Urothelium cell line (cell line): ENCODE measurements around the gene EVI5.
"Not testable (repeated sequence)": the region's sequence is repeated elsewhere in the genome, so short reads cannot be mapped to it uniquely, and the experiment has no call there.

Experiments
- DNase-seq: peaks from one replicate; pipeline ENCODE4 v3.0.0; 2011; ENCODE audit warnings: low spot score, mixed read lengths
- FAIRE-seq: peaks from 2 replicates; lab custom pipeline; 2011; peaks lifted over from hg19 to GRCh38; lab: Jason Lieb, UNC

EVI5 gene

DNA sequence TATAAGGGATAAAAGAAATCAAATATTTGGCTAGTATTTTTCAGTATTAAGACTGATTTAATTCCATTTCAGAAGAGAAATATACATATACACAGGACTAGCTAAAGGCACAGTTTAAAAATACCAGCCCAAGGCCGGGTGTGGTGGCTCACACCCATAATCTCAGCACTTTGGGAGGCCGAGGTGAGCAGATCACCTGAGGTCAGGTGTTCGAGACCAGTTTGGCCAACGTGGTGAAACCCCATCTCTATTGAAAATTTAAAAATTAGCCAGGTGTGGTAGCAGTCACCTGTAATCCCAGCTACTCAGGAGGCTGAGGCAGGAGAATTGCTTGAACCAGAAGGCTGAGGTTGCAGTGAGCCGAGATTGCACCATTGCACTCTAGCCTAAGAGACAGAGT is 200.1 kb downstream of the EVI5 start:
- not testable (repeated sequence) for DNase-seq, FAIRE-seq

DNA sequence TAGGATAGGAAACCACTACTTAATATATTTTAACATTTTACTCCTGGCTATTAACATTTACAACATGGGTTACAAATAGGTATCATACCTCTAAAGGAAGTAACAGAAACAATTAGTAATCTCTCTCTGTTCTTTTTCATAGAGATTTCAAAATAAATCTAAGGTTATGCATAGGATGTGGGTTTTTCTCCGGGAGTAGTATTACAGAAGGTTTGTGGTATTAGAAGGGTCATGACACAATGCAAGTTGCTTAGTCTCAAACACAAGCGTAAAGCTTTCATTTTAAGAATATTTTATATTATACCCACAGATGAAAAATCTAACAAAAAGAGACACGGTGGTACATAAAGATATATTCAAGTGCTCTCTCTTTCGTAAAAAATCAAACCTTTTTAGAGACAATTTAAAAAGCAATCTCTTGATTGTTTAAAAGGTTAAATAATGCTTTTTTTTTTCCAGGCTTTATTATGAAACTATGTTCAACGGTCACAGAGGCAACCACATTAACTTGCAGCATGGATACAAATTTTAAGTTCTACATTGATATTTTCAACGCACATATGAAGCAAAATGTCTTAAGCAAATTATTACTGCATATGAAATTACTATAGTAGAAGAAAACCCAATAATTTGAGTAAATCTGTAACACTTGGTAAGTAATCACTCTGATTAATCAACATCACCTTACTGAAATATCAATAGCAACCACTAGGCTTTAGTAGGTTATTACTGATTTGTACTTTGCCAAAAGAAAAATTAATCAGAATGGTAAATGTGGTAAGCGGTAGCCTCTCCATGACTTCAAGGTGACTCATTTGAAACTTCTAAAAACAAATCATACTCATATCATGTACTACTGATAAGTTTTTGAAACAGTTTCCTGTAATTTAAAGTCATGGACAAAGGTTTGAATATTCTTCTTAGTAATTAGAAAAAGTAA is 200.8 kb downstream of the EVI5 start:
- peak; percentile 7 for DNase-seq
- no peak for FAIRE-seq

GRCh38 chr1:92577261-92577895 is 207.5 kb downstream of the EVI5 start:
- DNase-seq (no peak), FAIRE-seq (no peak)

DNA sequence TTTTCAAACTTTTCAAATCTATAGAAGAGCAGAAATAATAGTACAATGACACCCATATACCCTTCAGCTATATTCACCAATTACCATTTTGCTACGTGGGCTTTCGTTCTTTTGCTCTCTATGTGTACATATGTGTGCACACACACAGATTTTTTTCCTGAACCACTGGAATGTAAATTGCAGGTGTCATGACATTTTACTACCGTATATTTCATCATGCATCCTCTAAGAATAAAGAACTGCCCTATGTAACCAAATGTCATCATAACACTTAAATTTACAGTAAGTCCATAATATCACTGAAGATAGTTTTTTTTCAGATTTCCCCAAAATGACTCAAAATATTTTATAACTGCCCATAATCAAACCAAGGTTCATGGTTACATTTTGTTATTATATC is 209.8 kb downstream of the EVI5 start:
- FAIRE-seq (no peak), DNase-seq (no peak)

DNA sequence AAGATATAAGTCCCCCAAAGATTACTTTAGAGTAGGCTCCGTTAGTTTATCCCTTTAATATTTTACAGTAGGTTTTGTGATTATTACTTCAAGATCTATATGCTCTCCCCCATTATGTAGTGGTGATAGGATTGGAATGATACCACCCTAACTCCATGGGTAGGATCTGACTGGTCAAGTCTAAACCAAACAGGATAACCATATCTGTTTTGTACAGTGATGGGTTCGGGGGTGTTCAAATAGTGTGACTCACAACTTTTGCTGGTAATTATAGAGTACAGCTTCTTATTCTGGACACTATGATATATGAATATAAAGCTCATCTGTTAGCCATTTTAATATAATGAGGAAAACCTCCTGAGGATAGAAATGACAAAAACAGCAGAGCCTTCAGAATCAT is 212.4 kb downstream of the EVI5 start:
- DNase-seq (no peak), FAIRE-seq (no peak)

DNA sequence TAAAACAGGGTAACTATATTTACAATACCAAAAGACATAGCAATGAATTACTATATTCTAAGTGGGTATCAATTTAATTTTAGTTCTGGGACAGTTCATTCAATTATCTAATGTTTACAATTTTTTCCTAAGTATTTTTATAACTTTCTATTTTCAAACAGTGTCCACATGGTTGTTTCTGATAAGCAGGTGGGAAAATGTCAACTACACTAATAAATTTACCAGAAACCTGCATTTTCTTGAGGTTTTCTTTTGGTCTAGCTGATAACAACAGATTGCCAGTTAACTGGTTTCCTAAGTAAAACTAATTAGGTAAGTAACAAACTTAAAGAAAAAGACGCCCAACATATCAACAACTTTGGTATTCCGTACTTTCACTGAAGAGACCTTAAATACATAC is 213.3 kb downstream of the EVI5 start:
- DNase-seq (no peak), FAIRE-seq (no peak)

GRCh38 chr1:92567211-92567868 is 217.6 kb downstream of the EVI5 start:
- FAIRE-seq, result no peak
- DNase-seq, result no peak

- DNase-seq, result no peak
- no peak for FAIRE-seq
Observed at GRCh38 chr1:92563457-92564216, 221.3 kb downstream of the EVI5 start.

- FAIRE-seq (no peak), DNase-seq (no peak)
Observed at GRCh38 chr1:92556350-92556749, 228.6 kb downstream of the EVI5 start.

GRCh38 chr1:92554216-92554615 is 230.7 kb downstream of the EVI5 start:
- DNase-seq (no peak), FAIRE-seq (no peak)

DNA sequence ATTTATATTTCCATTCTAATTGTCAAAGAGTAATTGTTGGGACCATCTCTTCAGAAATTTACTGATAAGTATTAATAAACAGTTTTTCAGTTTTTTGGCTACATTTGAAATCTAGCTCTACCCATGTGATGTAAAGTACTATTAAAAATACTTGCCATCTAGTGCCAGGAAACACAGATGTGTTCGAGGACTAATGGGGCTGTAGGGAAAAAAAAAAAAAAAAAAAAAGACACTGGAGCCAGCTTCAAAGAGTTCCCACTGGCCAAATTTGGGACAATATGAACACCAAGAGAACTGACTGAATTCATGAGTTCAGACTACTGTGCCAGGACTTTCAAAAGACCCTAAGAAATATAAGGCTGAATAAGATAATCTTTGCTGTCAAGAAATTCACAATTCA is 233.0 kb downstream of the EVI5 start:
- no peak for FAIRE-seq
- DNase-seq, result no peak

DNA sequence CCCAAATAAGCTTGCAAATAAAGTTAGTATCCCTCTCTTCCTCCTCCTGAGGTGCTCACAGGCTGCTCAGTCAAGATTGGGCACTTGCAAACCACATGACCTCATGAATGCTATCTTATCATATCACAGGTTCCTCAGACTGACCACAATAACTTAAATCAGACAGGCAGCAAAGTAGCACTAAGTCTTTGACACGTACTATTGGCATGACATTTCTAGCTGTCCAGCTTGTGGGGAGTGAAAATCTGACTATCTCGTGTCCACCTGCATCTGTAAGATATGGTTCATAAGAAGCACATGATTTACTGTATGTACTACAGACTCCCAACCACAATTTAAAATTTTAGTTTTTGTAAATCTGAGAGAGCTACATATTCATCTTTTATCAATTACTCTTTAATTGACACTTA is 240.1 kb downstream of the EVI5 start:
- no peak for FAIRE-seq
- DNase-seq, result no peak

- FAIRE-seq, result no peak
- no peak for DNase-seq
Observed at GRCh38 chr1:92543131-92544055, 241.5 kb downstream of the EVI5 start.

DNA sequence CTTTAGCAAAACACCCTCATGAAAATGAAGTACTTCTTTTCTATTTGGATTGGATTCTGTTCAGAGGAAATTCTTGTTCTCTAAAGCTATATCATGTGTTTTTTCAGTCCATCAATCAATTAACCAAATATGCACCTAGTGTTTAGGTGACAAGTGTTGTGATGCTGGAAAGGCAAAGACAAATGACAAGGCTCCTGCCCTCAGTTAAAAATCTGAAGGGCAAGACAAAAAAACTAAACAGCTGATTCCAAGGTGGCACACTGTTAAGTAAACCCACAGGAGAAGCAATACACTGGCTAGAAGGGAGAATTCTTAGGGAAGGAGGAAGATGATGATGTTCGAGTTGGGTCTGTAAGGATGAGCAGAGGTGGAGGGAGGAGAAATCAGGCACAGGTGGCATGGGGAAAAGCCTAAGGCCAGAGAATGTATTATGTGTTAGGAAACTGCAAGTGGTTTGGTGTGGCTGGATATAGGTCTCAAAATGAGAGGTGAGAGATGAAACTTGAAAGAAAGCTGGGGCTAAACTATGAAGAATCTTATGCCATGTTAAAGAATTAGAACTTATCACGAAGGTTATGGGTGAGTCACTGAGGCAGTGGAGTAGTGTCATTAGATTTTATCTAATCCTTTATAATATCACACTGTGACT is 246.4 kb downstream of the EVI5 start:
- DNase-seq, result no peak
- FAIRE-seq, result no peak

DNA sequence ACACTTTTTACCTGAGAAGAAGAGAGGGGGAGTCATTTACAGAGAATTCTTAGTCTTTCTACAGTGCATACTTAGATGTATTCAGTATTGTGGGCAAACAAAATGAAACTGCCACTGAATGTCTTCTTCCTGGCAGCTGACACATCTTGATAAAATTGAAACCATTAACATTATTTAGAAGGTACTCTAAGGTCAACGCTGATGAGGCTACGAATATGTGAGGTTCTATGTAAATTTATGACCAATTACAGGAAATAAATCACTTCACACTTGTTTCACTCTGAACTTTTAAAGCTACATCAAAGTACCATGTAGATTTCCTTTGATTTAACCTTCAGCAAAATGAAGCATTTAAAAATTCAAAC is 246.9 kb downstream of the EVI5 start:
- DNase-seq (no peak), FAIRE-seq (no peak)

DNA sequence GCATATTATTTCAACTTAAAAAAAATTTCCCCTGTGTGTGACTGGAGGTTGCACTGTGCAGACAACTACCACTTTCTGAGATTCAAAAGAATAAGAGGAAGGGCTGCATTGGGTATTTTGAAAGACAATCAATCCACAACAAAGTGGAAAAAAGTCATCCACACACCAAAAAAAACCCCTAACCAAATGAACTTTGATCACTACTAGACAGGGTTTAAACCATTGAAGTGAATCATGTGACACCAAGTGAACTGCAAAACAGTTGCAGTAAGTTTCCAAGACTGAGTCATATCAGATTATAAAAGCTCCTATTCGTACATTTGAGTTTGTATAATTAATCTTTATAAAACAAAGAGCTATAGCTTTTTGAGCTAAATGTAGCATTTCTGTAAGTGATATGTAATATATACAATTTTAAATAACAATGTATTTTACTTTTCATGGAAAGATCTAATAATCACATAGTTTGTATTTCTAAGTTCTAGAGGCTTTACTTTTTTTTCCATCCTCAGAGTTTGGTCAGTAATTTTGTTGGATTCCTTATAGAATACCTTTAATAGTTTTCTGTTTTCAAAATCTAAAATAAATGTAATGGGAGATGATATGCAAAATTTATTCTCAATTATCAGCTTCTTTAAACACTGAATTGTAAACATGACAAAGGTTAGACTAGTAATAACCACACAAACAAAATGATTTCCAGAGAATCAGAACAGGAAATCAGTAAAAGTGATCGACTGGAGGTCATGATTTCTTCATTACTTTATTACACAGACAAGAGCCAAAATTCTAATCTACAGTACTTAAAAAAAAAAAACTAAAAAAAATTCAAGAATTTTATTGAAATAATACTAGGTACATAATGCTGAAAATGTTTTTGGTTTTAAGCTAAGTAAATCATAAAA is 247.7 kb downstream of the EVI5 start:
- no peak for DNase-seq
- no peak for FAIRE-seq

- FAIRE-seq (no peak), DNase-seq (no peak)
Observed at GRCh38 chr1:92536211-92536979, 248.5 kb downstream of the EVI5 start.

DNA sequence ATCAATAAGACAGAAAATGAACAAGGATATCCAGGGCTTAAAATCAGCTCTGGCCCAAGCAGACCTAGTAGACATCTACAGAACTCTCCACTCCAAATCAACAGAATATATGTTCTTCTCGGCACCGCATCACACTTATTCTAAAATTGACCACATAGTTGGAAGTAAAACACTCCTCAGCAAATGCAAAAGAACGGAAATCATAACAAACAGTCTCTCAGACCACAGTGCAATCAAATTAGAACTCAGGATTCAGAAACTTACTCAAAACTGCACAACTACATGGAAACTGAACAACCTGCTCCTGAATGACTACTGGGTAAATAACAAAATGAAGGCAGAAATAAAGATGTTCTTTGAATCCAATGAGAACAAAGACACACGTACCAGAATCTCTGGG is 252.5 kb downstream of the EVI5 start:
- not testable (repeated sequence) for FAIRE-seq, DNase-seq
